A673 (cell line): ENCODE data around the gene SMIM31.

Source experiments
- EZH2 ChIP-seq: fragments of 200-600 bp; sonication (generic); IDR thresholded peaks from 2 replicates; pipeline ENCODE4 v1.6.1; 2017; ENCODE audit warnings: borderline replicate concordance, low read depth, mild to moderate bottlenecking, mixed read lengths, antibody characterized with exemption, low read length; ENCODE audit not compliant: poor library complexity, severe bottlenecking
- TF ChIP-seq, protein P1 (sequence below): fragments of 300-800, 200-600 bp; sonication (generic); conservative IDR thresholded peaks from 2 replicates; pipeline ENCODE4 v1.5.1; 2017; ENCODE audit warnings: low read depth, mild to moderate bottlenecking, antibody characterized with exemption, low read length, moderate library complexity, mixed read lengths

DNA sequence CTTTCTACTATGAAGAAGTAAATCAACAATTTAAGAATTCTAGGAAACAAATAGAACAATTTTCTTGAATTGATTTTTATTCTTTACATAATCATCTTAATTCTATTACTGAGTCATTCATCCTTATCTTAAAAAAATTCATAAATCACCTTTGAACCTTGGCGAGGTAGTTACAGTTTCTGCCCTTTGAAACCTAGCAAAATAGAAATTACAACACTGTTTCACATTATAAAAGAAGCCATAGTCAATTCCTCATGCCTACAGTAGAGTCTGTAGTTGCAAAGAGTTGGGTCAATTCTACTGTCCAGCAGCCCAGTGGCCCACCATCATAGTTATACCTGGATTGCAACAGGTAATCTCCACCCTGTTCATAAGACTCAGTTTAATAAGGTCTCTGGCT, 7.3 kb downstream of the SMIM31 start:
- TF ChIP-seq EZH2 = no peak
- TF ChIP-seq, protein P1, sequence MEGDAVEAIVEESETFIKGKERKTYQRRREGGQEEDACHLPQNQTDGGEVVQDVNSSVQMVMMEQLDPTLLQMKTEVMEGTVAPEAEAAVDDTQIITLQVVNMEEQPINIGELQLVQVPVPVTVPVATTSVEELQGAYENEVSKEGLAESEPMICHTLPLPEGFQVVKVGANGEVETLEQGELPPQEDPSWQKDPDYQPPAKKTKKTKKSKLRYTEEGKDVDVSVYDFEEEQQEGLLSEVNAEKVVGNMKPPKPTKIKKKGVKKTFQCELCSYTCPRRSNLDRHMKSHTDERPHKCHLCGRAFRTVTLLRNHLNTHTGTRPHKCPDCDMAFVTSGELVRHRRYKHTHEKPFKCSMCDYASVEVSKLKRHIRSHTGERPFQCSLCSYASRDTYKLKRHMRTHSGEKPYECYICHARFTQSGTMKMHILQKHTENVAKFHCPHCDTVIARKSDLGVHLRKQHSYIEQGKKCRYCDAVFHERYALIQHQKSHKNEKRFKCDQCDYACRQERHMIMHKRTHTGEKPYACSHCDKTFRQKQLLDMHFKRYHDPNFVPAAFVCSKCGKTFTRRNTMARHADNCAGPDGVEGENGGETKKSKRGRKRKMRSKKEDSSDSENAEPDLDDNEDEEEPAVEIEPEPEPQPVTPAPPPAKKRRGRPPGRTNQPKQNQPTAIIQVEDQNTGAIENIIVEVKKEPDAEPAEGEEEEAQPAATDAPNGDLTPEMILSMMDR = no peak
